SU-DHL-6 (cell line): ENCODE results near the gene ADAMTS17.
"Not testable (repeated sequence)": the region's sequence is repeated elsewhere in the genome, so short reads cannot be mapped to it uniquely, and the experiment has no call there.

ENCODE experiments used
- H2AFZ ChIP-seq: fragments of 200-600 bp; sonication (generic); 2 replicates; pipeline ENCODE4 v1.6.1; 2014; ENCODE audit warnings: low read depth, mild to moderate bottlenecking, moderate library complexity, mixed read lengths, antibody characterized with exemption, low read length; ENCODE audit not compliant: severe bottlenecking
- H3F3A ChIP-seq: fragments of 200-600 bp; shearing (Covaris generic); 2 replicates; pipeline ENCODE4 v1.6.0; 2016; ENCODE audit warnings: antibody characterized with exemption, mild to moderate bottlenecking; ENCODE audit not compliant: insufficient read depth
- H3K27ac ChIP-seq: fragments of 200-600 bp; sonication (generic); 2 replicates; pipeline ENCODE4 v1.5.1; 2016; ENCODE audit warnings: low read depth, mild to moderate bottlenecking, low read length, moderate library complexity, mixed read lengths
- H3K27me3 ChIP-seq: fragments of 200-600 bp; sonication (generic), shearing (Covaris generic); 2 replicates; pipeline ENCODE4 v1.6.0; 2014; ENCODE audit warnings: mild to moderate bottlenecking, low read length
- H3K36me3 ChIP-seq: fragments of 200-600 bp; sonication (generic); 2 replicates; pipeline ENCODE4 v1.6.1; 2014; ENCODE audit warnings: mild to moderate bottlenecking, low read length, mixed read lengths
- H3K4me2 ChIP-seq: fragments of 300-600, 200-600 bp; shearing (Covaris generic), sonication (generic); 2 replicates; pipeline ENCODE4 v1.6.0; 2014; ENCODE audit warnings: low read length, low read depth, mild to moderate bottlenecking; ENCODE audit not compliant: poor library complexity, severe bottlenecking
- H3K4me3 ChIP-seq: fragments of 200-600 bp; sonication (generic); 2 replicates; pipeline ENCODE4 v1.5.1; 2014; ENCODE audit warnings: antibody characterized with exemption, low read length, mild to moderate bottlenecking, mixed read lengths; ENCODE audit not compliant: insufficient read depth, poor library complexity, severe bottlenecking
- H3K79me2 ChIP-seq: fragments of 200-600 bp; sonication (generic); 2 replicates; pipeline ENCODE4 v1.6.1; 2014; ENCODE audit warnings: mild to moderate bottlenecking, low read length, moderate library complexity; ENCODE audit not compliant: insufficient read depth
- H3K9ac ChIP-seq: fragments of 200-600 bp; sonication (generic); 2 replicates; pipeline ENCODE4 v1.7.0; 2014; ENCODE audit warnings: mild to moderate bottlenecking, low read length
- H3K9me2 ChIP-seq: fragments of 200-600 bp; sonication (generic); replicated peaks from 2 replicates; pipeline ENCODE4 v1.6.1; 2014; ENCODE audit warnings: low read length; ENCODE audit not compliant: insufficient read depth
- H3K9me3 ChIP-seq: fragments of 200-600 bp; sonication (generic); 2 replicates; pipeline ENCODE4 v1.6.1; 2014; ENCODE audit warnings: low read length, mixed read lengths; ENCODE audit not compliant: insufficient read depth
- H4K20me1 ChIP-seq: fragments of 200-600 bp; sonication (generic); 2 replicates; pipeline ENCODE4 v1.6.1; 2014; ENCODE audit warnings: low read depth, mild to moderate bottlenecking, antibody characterized with exemption, low read length, moderate library complexity, mixed read lengths
- EZH2phosphoT487 ChIP-seq: fragments of 200-600 bp; sonication (generic), shearing (Covaris generic); conservative IDR thresholded peaks from 2 replicates; pipeline ENCODE4 v1.6.1; 2018; ENCODE audit warnings: mild to moderate bottlenecking, antibody characterized with exemption, low read length, moderate library complexity, mixed read lengths
- TF ChIP-seq, protein P1 (sequence below): fragments of 200-600 bp; sonication (generic); IDR thresholded peaks from one replicate; pipeline ENCODE4 v1.5.1; 2017; ENCODE audit warnings: antibody characterized with exemption, mild to moderate bottlenecking, low read length, moderate library complexity; ENCODE audit not compliant: insufficient read depth, poor library complexity, severe bottlenecking

ADAMTS17 gene

DNA sequence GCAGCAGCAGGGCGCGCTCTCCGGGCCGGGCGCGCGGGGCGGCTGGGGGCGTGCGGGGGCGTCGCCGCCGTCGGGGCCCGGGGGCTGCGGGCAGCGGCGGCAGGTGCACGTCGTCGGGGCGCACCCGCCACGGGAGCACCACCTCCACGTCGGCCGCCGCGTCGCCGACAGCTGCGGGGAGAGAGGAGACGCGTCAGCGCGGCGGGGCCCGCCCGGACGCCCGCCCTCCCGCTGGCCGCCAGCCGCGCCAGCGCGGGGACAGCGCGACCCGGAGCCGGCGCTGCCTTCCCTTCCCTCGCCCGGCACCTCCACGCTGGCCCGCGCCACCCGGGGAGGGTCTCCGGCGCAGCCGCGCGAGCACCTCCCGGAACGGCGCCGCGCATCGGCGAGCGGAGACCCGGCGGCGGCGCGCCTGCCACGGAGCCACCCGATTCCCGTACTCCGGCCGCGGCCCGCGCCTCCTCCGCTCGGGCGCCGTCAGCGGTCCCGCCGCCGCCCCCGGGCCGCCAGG, 481 bp downstream of the ADAMTS17 start:
- Histone ChIP-seq H3K9ac (no peak overlapping the region), H4K20me1 (no peaks in the 10 kb centered on the region), H3K36me3 (no peaks in the 10 kb centered on the region), H3K79me2 (no peaks in the 10 kb centered on the region), H3K4me3 (no peak overlapping the region), H2AFZ (no peak overlapping the region), H3K27me3 (no peaks in the 10 kb centered on the region), H3K4me2 (no peak overlapping the region), H3K9me2 (no peaks in the 10 kb centered on the region), H3F3A (no peaks in the 10 kb centered on the region), H3K27ac (no peak overlapping the region), H3K9me3 (no peaks in the 10 kb centered on the region)
- TF ChIP-seq EZH2phosphoT487 = no peak

DNA sequence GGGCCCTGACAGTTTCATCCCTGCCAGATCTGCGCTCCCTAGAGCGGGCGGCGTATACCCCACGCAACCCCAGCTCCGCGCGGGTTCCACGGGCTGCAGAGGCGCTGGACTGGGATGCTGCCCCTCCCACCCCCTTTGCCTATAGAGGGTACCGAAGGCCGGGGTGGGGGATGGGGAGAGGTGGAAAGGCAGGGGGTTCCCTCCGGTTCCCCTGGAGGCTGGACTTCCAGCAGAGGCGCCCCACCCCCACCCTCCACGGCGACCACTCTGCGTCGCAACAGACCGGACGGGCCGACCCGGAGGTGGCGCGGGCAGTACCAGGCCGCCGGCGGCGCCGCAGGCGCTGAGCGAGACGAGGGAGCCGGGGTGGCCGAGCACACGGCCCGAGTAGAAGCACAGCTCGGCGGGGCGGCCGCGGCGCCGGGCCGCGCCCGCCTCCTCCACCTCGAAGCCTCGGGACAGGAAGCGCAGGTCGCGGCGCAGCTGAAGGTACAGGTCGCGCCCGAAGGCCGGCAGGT, 995 bp downstream of the ADAMTS17 start:
- Histone ChIP-seq H3K4me3 (no peak overlapping the region), H4K20me1 (no peaks in the 10 kb centered on the region), H3K9me2 (no peaks in the 10 kb centered on the region), H2AFZ (no peak overlapping the region), H3F3A (no peaks in the 10 kb centered on the region), H3K36me3 (no peaks in the 10 kb centered on the region), H3K27ac (no peak overlapping the region), H3K79me2 (no peaks in the 10 kb centered on the region), H3K27me3 (no peaks in the 10 kb centered on the region), H3K4me2 (no peak overlapping the region), H3K9ac (no peak overlapping the region), H3K9me3 (no peaks in the 10 kb centered on the region)
- TF ChIP-seq, protein P1, sequence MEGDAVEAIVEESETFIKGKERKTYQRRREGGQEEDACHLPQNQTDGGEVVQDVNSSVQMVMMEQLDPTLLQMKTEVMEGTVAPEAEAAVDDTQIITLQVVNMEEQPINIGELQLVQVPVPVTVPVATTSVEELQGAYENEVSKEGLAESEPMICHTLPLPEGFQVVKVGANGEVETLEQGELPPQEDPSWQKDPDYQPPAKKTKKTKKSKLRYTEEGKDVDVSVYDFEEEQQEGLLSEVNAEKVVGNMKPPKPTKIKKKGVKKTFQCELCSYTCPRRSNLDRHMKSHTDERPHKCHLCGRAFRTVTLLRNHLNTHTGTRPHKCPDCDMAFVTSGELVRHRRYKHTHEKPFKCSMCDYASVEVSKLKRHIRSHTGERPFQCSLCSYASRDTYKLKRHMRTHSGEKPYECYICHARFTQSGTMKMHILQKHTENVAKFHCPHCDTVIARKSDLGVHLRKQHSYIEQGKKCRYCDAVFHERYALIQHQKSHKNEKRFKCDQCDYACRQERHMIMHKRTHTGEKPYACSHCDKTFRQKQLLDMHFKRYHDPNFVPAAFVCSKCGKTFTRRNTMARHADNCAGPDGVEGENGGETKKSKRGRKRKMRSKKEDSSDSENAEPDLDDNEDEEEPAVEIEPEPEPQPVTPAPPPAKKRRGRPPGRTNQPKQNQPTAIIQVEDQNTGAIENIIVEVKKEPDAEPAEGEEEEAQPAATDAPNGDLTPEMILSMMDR = no peak
- TF ChIP-seq EZH2phosphoT487 = no peak

DNA sequence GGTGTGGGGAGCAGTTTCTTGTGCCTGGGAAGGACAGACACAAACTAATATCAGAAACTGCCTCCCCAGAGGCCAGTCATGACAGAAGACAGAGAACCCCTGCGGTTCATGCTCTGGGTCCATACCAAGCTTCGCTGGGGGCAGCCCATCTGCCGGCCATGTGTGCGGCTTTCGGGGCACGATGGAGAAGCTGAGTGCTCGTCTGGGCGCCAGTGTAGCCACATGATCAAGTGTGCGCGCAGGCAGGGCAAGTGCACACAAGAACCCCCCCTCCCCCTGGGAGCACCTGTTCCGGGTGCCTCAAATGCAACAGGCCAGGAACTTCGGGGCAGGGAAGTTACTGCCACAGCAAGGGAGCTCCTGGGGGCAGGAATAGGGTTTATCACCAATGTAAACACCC, 1.8 kb downstream of the ADAMTS17 start:
- no peaks in the 10 kb centered on the region for H3K27me3 ChIP-seq
- no peak overlapping the region for H3K4me3 ChIP-seq
- no peaks in the 10 kb centered on the region for H3K36me3 ChIP-seq

DNA sequence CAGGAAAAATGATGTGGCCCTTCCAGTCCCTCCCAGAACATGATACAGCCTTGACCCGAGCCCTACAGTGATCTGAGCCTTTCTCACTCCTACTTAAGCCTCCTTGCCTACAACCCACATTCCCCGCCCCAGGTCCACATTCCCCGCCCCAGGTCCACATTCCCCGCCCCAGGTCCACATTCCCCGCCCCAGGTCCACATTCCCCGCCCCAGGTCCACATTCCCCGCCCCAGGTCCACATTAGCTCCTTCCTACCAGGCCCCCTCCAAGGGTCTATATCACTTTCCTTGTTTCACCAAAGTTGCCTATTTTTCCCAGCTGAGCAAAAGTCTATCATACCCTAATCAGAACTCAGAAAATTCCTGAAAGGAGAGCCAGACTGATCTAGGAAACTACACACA, 2.3 kb downstream of the ADAMTS17 start:
- H3K9ac ChIP-seq, H3K36me3 ChIP-seq, H3K4me2 ChIP-seq, H4K20me1 ChIP-seq, H3K9me2 ChIP-seq, H3K4me3 ChIP-seq, H3K79me2 ChIP-seq, H3K27me3 ChIP-seq, H3K9me3 ChIP-seq, H3F3A ChIP-seq, H2AFZ ChIP-seq, H3K27ac ChIP-seq: not testable (repeated sequence)

More for the DNA sequence above, 1.8 kb downstream of the ADAMTS17 start:
- Histone ChIP-seq H2AFZ (no peak overlapping the region), H3K9me3 (no peaks in the 10 kb centered on the region), H3K9ac (no peak overlapping the region), H4K20me1 (no peaks in the 10 kb centered on the region), H3F3A (no peaks in the 10 kb centered on the region), H3K4me2 (no peak overlapping the region), H3K79me2 (no peaks in the 10 kb centered on the region), H3K9me2 (no peaks in the 10 kb centered on the region), H3K27ac (no peak overlapping the region)
- TF ChIP-seq, protein P1 = no peak
- TF ChIP-seq EZH2phosphoT487 = no peak
